Activated T-cell treated with anti-CD3 and anti-CD28 coated beads, Interleukin-2, amount 50 U/mL, for 1 hour (primary cell): Measurements from ENCODE around the gene PER2.

ENCODE experiments used
- DNase-seq: peaks from one replicate; pipeline ENCODE4 v3.0.0-alpha.2; 2020

The PER2 gene

DNA sequence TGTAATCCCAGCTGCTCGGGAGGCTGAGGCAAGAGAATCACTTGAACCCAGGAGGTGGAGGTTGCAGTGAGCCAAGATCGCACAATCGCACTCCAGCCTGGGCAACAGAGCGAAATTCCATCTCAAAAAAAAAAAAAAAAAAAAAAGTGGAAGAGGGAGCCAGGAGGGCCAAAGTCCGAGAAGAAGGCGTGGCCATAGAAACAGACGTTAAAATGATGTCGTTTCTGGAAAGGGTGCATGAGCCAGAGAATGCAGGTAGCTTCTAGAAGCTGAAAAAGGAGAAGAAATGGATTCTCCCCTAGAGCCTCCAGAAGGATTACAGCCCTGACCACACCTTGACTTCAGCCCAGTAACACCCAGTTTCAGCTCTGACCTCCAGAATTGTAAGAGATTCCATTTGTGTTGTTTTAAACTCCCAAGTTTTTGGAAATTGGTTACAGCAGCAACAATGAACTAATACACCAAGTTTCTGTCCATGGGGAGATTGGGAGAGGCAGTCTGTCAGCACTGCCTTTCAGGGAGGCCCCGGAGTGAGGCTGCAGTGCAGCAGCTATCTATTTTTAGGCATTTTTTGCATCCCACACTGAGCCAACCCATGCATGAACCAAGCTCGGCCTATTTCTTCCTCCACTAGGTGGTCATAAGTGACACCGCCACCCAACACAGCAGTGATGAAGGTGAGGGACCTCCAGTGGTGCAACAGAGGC is 17.7 kb upstream of the PER2 start:
- DNase-seq = no peak

- no peak for DNase-seq
Observed at GRCh38 chr2:238305092-238305862, 16.9 kb upstream of the PER2 start.

DNA sequence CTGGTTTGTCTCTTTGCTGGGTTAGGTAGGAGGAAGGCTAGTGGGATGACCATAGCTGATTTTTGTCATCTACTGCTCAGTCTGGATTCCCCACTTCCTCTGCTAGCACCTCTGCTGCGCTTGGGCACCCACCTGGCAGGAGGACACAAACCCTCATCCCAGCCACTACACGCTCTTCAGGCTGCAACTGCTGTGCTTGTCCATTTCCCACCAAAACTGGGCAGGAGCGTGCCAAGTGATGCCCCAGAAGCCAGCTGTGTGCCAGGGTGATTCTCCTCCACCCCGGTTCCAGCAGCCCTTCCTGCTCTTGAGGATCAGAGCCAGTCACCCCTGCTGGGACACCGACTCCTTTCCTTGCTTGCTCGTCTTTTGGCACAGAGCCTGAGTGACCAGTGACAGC is 15.7 kb upstream of the PER2 start:
- DNase-seq = no peak

DNA sequence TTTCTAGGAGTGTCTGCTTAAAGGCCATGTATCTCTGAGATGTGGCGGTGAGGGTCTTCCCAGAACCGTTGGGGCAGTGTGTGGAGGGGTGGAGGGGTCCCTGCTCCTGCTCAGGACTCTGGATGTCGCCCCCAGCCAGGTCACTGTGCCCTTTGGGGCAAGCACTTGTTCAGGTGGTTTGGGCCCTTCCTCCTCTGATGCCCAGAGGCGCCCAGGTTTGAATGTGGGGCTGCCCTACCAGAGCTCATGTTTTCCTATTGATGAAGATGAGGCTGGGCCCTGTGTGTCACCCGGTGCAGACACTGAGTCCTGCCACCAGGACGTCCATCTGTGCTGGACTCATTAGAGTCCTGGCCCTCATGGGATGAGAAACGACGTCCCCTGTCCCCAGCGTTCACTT is 14.3 kb upstream of the PER2 start:
- DNase-seq = no peak

GRCh38 chr2:238302087-238302486 is 13.7 kb upstream of the PER2 start:
- DNase-seq = no peak

DNA sequence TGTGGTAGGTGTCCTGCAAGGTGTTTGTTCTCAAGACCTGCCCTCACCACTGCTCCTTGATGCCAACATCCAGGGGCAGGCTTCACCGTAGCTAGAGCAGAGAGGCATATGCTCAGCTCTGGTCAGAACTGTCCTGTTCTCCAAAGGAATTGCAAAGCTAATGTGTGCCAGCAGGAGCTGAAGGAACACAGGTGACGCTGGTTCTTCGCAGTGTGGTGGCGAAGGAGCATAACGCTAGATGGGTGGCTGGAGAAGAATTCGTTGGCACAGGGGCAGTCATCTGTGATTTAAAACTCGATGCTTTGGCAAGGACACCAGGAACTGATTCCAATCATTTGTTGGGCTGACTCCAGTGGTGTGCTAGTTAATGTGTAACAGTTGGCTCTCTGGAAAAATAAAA is 11.4 kb upstream of the PER2 start:
- DNase-seq = no peak

- DNase-seq = no peak
Observed at GRCh38 chr2:238296638-238297457, 8.4 kb upstream of the PER2 start.

GRCh38 chr2:238295144-238296112 is 7.0 kb upstream of the PER2 start:
- no peak for DNase-seq

DNA sequence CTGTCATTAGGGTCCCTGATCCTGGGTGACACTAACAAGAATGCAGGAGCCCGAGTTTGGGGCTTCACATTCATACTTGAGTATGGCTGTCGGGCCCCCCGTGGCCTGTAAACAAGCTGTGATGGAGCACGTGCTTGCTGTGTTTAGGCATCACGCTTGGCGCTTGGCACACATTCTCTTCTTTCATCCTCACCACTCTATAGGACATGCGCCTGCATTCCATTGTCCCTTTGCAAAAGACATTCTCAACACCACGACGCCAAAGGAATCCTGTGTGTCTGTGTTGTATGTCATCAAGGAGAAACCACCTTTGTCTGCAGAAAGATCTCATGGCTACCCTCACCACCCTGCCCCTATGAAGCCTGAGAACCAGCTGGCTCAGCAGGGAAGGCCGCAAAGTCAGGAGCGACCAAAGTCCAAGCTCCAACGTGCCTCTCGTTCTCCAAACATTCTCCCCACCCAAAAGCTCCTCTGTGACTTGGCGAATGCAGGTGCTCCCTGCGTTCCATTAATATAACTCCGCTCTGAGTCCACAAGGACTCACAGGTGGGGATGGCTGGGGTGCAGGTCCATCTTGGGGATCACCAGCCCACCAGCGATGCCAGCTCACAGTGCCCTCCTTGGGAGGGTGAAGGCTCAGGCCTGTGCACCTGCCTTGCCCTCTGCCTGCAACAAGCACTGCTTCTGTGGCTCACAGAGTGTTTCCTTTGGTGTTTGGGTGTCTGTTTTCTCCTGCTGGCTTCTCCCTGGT is 6.2 kb upstream of the PER2 start:
- DNase-seq = no peak

GRCh38 chr2:238294046-238294392 is 5.6 kb upstream of the PER2 start:
- no peak for DNase-seq

- DNase-seq = no peak
Observed at GRCh38 chr2:238291550-238292281, 3.3 kb upstream of the PER2 start.

- no peak for DNase-seq
Observed at GRCh38 chr2:238290715-238291549, 2.5 kb upstream of the PER2 start.

- DNase-seq = peak; percentile 30
Observed at GRCh38 chr2:238290091-238290509, 1.7 kb upstream of the PER2 start.

DNA sequence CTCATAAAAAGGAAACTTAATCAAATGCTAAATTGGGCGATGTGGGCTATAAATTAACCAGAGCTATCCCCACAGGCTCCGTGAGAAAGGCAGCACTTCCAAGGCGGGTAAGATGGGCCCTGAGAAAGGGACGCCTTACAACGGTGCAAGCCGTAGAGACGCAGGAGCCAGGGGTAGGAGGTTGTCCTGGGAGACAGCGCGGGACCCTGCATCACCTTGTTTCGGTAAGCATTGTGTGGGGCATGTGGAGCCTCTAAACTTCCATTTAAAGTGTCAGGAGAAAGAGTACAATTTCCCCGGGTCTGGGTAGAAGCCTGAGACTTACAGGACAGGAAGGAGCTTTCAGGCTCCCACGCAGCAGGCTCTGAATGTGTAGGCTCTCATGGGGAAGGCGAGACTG is 1.2 kb upstream of the PER2 start:
- no peak for DNase-seq

- peak; percentile 97 for DNase-seq
Observed at GRCh38 chr2:238288650-238289573, 502 bp upstream of the PER2 start.

- no peak for DNase-seq
Observed at GRCh38 chr2:238286987-238287736, 1.2 kb downstream of the PER2 start.

GRCh38 chr2:238286551-238286950 is 1.9 kb downstream of the PER2 start:
- no peak for DNase-seq

DNA sequence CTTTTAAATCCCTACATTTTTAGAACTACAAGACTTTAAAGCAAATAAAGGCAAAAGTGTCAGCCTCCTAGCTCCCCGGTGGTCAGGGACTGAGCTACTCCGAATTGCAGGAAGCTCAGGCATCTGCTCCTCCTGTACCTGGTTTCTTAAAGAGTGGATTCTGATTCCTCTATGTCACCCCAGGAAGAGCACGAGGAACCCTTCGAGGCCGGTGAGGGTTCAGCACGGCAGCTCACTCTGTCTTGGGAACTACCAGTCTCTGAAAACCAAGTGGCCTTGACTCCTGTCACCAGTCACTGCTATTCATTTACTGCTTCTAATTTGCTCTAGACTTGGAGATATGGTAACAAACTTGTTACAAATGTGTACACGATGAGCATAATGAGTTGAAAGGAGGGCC is 2.3 kb downstream of the PER2 start:
- no peak for DNase-seq
